Mammary epithelial cell (primary cell): Measurements from ENCODE around the gene HMGN4.

Source experiments
- EZH2 ChIP-seq: IDR thresholded peaks from 2 replicates; pipeline ENCODE4 v1.6.1; 2012; ENCODE audit warnings: low read length, inconsistent platforms, borderline replicate concordance
- TF ChIP-seq, protein P1 (sequence below), 2 donors: IDR thresholded peaks in 1 of 2; conservative IDR thresholded peaks in 1 of 2; 2 replicates each; pipeline ENCODE4 v1.5.1; 2011 to 2012; ENCODE audit warnings: inconsistent platforms in 2 of 2, low read length in 2 of 2, mild to moderate bottlenecking in 2 of 2, control low read depth in 1 of 2, low read depth in 1 of 2; ENCODE audit not compliant: insufficient read depth in 1 of 2; ENCODE audit errors: extremely low read depth in 1 of 2

DNA sequence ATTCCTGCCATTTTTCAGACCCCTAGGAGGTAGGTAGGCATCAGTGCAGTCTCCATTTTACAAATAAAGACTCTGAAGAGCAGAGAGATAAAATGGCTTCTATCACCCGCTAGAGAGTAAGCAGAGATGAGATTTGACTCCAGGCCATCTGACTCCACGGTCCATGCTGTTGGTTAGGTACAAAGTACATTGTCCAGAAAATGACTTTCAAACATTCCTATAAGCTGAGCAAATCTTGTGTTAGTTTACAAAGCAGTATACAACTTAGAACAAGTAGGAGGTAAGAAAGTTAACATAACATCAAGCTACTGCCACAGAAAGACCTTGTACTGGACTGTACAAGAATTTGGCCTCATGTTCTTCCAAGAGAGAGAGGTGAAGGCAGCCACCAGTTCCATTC lies 23.2 kb upstream of the HMGN4 start:
- TF ChIP-seq, protein P1, sequence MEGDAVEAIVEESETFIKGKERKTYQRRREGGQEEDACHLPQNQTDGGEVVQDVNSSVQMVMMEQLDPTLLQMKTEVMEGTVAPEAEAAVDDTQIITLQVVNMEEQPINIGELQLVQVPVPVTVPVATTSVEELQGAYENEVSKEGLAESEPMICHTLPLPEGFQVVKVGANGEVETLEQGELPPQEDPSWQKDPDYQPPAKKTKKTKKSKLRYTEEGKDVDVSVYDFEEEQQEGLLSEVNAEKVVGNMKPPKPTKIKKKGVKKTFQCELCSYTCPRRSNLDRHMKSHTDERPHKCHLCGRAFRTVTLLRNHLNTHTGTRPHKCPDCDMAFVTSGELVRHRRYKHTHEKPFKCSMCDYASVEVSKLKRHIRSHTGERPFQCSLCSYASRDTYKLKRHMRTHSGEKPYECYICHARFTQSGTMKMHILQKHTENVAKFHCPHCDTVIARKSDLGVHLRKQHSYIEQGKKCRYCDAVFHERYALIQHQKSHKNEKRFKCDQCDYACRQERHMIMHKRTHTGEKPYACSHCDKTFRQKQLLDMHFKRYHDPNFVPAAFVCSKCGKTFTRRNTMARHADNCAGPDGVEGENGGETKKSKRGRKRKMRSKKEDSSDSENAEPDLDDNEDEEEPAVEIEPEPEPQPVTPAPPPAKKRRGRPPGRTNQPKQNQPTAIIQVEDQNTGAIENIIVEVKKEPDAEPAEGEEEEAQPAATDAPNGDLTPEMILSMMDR (conservative IDR thresholded peaks at IDR 0.05 in 1 of 2, IDR thresholded peaks at IDR 0.05 in 1 of 2; ENCODE audit: extremely low read depth in 1 of 2, insufficient read depth in 1 of 2, low read depth in 1 of 2, low read length in 2 of 2): no peak
- no peak for TF ChIP-seq EZH2
